Choroid plexus epithelial cell (primary cell): ENCODE results near the gene RSU1.

Experiments used
- DNase-seq: peaks from one replicate; pipeline ENCODE4 v3.0.0-alpha.2; 2010; ENCODE audit warnings: low read depth
- H3K4me3 ChIP-seq: 2 replicates; pipeline ENCODE4 v1.5.1; 2011; ENCODE audit warnings: low read depth, mild to moderate bottlenecking, control low read depth, low read length, moderate library complexity
- TF ChIP-seq, protein P1 (sequence below): conservative IDR thresholded peaks from 2 replicates; pipeline ENCODE4 v1.5.1; 2011; ENCODE audit warnings: low read depth, mild to moderate bottlenecking, control low read depth, inconsistent platforms, low read length, moderate library complexity

Gene RSU1

GRCh38 chr10:16750461-16750860 lies 66.8 kb downstream of the RSU1 start:
- TF ChIP-seq, protein P1, sequence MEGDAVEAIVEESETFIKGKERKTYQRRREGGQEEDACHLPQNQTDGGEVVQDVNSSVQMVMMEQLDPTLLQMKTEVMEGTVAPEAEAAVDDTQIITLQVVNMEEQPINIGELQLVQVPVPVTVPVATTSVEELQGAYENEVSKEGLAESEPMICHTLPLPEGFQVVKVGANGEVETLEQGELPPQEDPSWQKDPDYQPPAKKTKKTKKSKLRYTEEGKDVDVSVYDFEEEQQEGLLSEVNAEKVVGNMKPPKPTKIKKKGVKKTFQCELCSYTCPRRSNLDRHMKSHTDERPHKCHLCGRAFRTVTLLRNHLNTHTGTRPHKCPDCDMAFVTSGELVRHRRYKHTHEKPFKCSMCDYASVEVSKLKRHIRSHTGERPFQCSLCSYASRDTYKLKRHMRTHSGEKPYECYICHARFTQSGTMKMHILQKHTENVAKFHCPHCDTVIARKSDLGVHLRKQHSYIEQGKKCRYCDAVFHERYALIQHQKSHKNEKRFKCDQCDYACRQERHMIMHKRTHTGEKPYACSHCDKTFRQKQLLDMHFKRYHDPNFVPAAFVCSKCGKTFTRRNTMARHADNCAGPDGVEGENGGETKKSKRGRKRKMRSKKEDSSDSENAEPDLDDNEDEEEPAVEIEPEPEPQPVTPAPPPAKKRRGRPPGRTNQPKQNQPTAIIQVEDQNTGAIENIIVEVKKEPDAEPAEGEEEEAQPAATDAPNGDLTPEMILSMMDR: no peak
- DNase-seq: no peak
- H3K4me3 ChIP-seq: no peak overlapping the region

- TF ChIP-seq, protein P1: no peak
- no peak for DNase-seq
- H3K4me3 ChIP-seq: no peak overlapping the region
These were observed 68.5 kb downstream of the RSU1 start for GRCh38 chr10:16748749-16749148.

- TF ChIP-seq, protein P1: no peak
- no peak for DNase-seq
These were observed 70.4 kb downstream of the RSU1 start for GRCh38 chr10:16746856-16747255.

DNA sequence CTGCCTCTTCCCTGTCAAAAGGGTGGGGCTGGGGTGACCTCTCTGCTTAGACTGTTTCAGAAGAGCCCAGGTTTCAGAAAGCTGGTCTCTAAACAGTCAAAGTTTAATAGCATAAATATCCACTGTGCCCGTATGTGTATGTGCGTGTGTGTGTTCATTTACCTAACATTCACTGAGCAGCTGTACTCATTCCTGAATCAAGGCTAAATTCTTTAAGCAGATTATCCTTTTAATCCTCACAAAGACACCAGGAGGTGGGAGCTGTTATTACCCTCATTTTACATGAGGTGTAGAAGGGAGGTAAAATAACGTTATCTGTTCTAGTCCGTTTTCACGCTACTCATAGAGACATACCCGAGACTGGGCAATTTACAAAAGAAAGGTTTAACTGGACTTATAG lies 72.2 kb downstream of the RSU1 start:
- no peak overlapping the region for H3K4me3 ChIP-seq
- DNase-seq: no peak
- TF ChIP-seq, protein P1: no peak

More at GRCh38 chr10:16746856-16747255, 70.4 kb downstream of the RSU1 start:
- H3K4me3 ChIP-seq: no peak overlapping the region

- TF ChIP-seq, protein P1: no peak
- DNase-seq: no peak
- H3K4me3 ChIP-seq: no peak overlapping the region
These were observed 74.9 kb downstream of the RSU1 start for GRCh38 chr10:16742165-16742960.

GRCh38 chr10:16741540-16741939 lies 75.7 kb downstream of the RSU1 start:
- DNase-seq: no peak
- H3K4me3 ChIP-seq: no peak overlapping the region
- TF ChIP-seq, protein P1: no peak

DNA sequence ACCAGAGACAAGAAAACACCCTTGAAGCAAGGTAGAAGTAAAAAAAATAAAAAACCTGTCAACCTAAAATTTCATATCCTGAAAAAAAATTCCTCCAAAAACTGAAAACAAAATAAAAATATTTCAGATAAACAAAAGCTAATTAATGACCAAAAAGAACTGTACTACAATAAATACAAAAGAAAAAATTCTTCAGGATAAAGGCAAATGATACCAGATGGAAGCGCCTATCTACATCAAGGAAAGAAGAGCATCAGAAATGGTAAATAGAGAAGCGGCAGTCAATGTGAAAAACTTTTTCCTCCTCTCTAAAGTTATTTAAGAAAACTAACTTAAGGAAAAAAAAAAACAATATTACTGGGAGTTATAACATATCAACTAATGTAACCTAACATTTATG lies 79.8 kb downstream of the RSU1 start:
- TF ChIP-seq, protein P1: no peak

More for the DNA sequence above, 79.8 kb downstream of the RSU1 start:
- H3K4me3 ChIP-seq: no peak overlapping the region
- DNase-seq: no peak
